ENCODE results near the gene CCR7.

The CCR7 gene

DNA sequence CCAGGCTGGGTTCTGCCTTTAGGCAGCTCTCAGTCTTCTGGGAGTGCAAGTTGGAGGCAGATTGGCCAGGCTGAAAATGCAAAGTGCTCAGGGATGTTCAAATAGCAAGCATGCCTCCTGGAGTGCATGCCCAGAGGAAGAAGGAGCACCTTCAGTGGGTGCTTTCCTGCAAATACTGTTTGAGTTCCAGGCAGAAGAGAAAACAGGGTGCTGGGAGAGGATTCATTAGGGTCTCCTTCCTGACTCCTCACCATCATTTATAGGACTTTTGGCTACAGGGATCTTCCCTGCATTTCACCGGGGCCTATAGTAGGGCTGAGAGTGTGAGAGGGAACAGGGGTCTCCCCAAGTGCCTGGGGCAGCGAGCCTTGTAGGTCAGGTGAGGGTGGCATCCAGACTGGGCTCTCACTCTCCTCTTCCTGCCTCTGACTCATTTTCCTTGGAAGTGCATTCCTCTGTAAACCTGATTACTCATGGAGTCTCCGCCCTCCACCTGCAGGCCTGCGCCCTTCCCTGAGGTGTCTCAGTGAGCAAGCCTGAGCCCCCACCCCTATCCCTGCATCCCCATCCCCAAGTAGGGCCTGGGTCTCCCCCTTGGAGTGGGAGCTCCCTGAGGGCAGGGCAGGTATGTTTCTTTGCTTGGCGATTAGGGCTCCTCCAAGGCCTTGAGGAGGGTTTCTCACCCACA is 46.7 kb downstream of the CCR7 start:
- TF ChIP-seq, protein P1, sequence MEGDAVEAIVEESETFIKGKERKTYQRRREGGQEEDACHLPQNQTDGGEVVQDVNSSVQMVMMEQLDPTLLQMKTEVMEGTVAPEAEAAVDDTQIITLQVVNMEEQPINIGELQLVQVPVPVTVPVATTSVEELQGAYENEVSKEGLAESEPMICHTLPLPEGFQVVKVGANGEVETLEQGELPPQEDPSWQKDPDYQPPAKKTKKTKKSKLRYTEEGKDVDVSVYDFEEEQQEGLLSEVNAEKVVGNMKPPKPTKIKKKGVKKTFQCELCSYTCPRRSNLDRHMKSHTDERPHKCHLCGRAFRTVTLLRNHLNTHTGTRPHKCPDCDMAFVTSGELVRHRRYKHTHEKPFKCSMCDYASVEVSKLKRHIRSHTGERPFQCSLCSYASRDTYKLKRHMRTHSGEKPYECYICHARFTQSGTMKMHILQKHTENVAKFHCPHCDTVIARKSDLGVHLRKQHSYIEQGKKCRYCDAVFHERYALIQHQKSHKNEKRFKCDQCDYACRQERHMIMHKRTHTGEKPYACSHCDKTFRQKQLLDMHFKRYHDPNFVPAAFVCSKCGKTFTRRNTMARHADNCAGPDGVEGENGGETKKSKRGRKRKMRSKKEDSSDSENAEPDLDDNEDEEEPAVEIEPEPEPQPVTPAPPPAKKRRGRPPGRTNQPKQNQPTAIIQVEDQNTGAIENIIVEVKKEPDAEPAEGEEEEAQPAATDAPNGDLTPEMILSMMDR (conservative IDR thresholded peaks at IDR 0.05; ENCODE audit: control insufficient read depth, insufficient read depth, low read depth, low read length): no peak
- no peak overlapping the region for H3K4me3 ChIP-seq (ENCODE audit: control insufficient read depth, low read depth, low read length)

DNA sequence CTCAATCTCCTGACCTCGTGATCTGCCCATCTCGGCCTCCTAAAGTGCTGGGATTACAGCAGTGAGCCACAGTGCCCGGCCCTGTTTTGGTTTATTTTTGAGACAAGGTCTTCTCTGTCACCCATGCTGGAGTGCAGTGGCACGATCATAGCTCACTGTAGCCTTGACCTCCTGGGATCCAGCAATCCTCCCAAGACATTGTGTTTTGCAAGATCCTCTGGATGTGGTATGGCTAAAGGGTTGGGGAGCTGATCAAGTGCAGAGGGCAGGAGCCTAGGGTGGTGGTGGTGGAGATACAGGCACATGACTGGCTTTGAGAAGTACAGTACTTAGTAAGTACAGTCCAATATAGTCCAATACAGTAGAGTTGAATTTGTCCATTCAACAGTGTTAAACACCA is 47.3 kb downstream of the CCR7 start:
- no peak overlapping the region for H3K4me3 ChIP-seq (ENCODE audit: control insufficient read depth, low read depth, low read length)
- TF ChIP-seq, protein P1 (conservative IDR thresholded peaks at IDR 0.05; ENCODE audit: control insufficient read depth, insufficient read depth, low read depth, low read length): no peak

More for the DNA sequence above, 46.7 kb downstream of the CCR7 start:
- peak; percentile 29 for DNase-seq (ENCODE audit: low read depth)

GRCh38 chr17:40517286-40517662 is 48.0 kb downstream of the CCR7 start:
- no peak for DNase-seq (ENCODE audit: low read depth)
- TF ChIP-seq, protein P1 (conservative IDR thresholded peaks at IDR 0.05; ENCODE audit: control insufficient read depth, insufficient read depth, low read depth, low read length): no peak
- no peak overlapping the region for H3K4me3 ChIP-seq (ENCODE audit: control insufficient read depth, low read depth, low read length)

More for the DNA sequence above, 47.3 kb downstream of the CCR7 start:
- no peak for DNase-seq (ENCODE audit: low read depth)

GRCh38 chr17:40516581-40517285 is 48.5 kb downstream of the CCR7 start:
- DNase-seq (ENCODE audit: low read depth): peak; percentile 29
- TF ChIP-seq, protein P1 (conservative IDR thresholded peaks at IDR 0.05; ENCODE audit: control insufficient read depth, insufficient read depth, low read depth, low read length): no peak
- no peak overlapping the region for H3K4me3 ChIP-seq (ENCODE audit: control insufficient read depth, low read depth, low read length)

DNA sequence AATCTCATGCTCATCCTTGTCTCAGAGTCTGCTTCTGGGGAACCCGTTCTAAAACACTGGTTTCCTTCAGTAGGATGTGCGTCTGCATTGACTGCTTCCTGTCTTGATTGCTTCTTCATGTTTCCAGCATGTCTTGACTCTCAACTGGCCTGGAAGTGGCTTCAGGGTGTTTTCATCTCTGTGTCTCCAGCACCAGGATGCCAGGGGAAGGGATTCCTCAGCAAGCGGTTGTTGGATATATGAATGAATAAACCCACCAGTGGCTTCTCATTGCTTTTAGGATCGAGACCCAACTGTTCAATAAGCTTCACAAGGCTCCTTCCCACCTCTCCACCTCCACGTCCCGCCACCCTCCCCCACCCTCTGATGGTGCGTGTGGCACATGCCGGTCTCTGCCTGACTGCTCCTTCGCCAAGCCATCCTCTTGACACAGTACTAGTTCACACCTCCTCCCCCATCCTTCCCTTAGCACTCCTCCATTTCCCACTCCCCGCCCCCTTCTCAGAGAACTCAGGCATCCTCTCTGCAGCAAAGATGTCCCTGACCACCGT is 49.7 kb downstream of the CCR7 start:
- no peak for DNase-seq (ENCODE audit: low read depth)
- TF ChIP-seq, protein P1 (conservative IDR thresholded peaks at IDR 0.05; ENCODE audit: control insufficient read depth, insufficient read depth, low read depth, low read length): no peak
- H3K4me3 ChIP-seq (ENCODE audit: control insufficient read depth, low read depth, low read length): no peak overlapping the region

DNA sequence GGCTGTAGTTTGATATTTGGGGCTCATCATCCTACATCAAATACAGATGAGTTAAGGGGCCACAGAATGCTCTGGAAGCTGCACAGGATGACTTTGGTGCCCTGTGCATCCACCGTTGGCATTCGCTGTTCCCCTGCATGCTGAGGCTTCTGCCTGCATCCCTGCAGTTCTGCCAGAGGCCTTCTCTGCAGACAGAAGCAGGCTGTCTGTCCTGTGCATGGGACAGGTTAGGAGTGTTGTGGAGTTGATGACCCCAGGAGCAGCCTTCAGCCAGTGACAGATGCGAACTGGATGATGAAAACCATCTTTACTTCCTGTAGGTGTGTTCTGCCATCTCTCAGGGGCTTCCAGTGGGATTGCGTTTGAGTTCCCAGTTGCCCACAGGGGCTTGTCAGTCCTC is 50.3 kb downstream of the CCR7 start:
- DNase-seq (ENCODE audit: low read depth): no peak
- TF ChIP-seq, protein P1 (conservative IDR thresholded peaks at IDR 0.05; ENCODE audit: control insufficient read depth, insufficient read depth, low read depth, low read length): no peak
- H3K4me3 ChIP-seq (ENCODE audit: control insufficient read depth, low read depth, low read length): no peak overlapping the region
